T-helper 1 cell treated with Interleukin-12 subunit alpha and Interleukin-12 subunit beta and Interleukin-4 antibody, amounts not matched to agents 30 ng/mL and 1 ng/mL, for 36 hours (primary cell): Measurements from ENCODE around the gene FRAS1. TPM values are rescaled to one million over a fixed set of nuclear protein-coding genes. Genes with fewer than 3 reads are reported as not detected.
"Not testable (repeated sequence)": the region's sequence is repeated elsewhere in the genome, so short reads cannot be mapped to it uniquely, and the experiment has no call there.

Experiments
- intact Hi-C: fragments of 100-400 bp; cut with micrococcal nuclease; formaldehyde crosslinking; loops from one replicate; pipeline ENCODE4 v1.15.1; 2024
- total RNA-seq: library from RNA; stranded (reverse); gene quantifications from 2 replicates; pipeline ENCODE4 v1.2.3, GENCODE V29; 2022

Gene FRAS1
- total RNA-seq, 1 donor from 2014 or later, result not detected

- intact Hi-C loops, result no loop called here
Observed at GRCh38 chr4:78267790-78268189, 210.7 kb downstream of the FRAS1 start.

- intact Hi-C loops, result no loop called here
Observed at GRCh38 chr4:78268597-78268996, 211.5 kb downstream of the FRAS1 start.

- intact Hi-C loops, result not testable (repeated sequence)
Observed at GRCh38 chr4:78275450-78275849, 218.3 kb downstream of the FRAS1 start.

GRCh38 chr4:78286281-78286680 lies 229.2 kb downstream of the FRAS1 start:
- intact Hi-C loops, result no loop called here

- intact Hi-C loops, result no loop called here
Observed at GRCh38 chr4:78288327-78288726, 231.2 kb downstream of the FRAS1 start.

GRCh38 chr4:78291277-78291676 lies 234.2 kb downstream of the FRAS1 start:
- intact Hi-C loops, result no loop called here

- intact Hi-C loops, result no loop called here
Observed at GRCh38 chr4:78292341-78292740, 235.2 kb downstream of the FRAS1 start.

GRCh38 chr4:78292856-78293255 lies 235.7 kb downstream of the FRAS1 start:
- intact Hi-C loops, result no loop called here

GRCh38 chr4:78293348-78293747 lies 236.2 kb downstream of the FRAS1 start:
- intact Hi-C loops, result no loop called here

- intact Hi-C loops, result no loop called here
Observed at GRCh38 chr4:78293821-78294301, 236.7 kb downstream of the FRAS1 start.

- intact Hi-C loops, result no loop called here
Observed at GRCh38 chr4:78296261-78296660, 239.1 kb downstream of the FRAS1 start.

GRCh38 chr4:78297116-78297800 lies 240.1 kb downstream of the FRAS1 start:
- intact Hi-C loops, result no loop called here

- intact Hi-C loops, result no loop called here
Observed at GRCh38 chr4:78298618-78299017, 241.5 kb downstream of the FRAS1 start.

- intact Hi-C loops, result no loop called here
Observed at GRCh38 chr4:78299565-78299972, 242.4 kb downstream of the FRAS1 start.

GRCh38 chr4:78307263-78307662 lies 250.1 kb downstream of the FRAS1 start:
- intact Hi-C loops, result not testable (repeated sequence)

- intact Hi-C loops, result no loop called here
Observed at GRCh38 chr4:78308517-78308916, 251.4 kb downstream of the FRAS1 start.

GRCh38 chr4:78309352-78309751 lies 252.2 kb downstream of the FRAS1 start:
- intact Hi-C loops, result no loop called here

- intact Hi-C loops, result no loop called here
Observed at GRCh38 chr4:78310007-78310739, 253.1 kb downstream of the FRAS1 start.

GRCh38 chr4:78310740-78311115 lies 253.6 kb downstream of the FRAS1 start:
- intact Hi-C loops, result no loop called here

GRCh38 chr4:78311306-78311705 lies 254.2 kb downstream of the FRAS1 start:
- intact Hi-C loops, result no loop called here

- intact Hi-C loops, result no loop called here
Observed at GRCh38 chr4:78312989-78313753, 256.0 kb downstream of the FRAS1 start.

GRCh38 chr4:78313754-78314120 lies 256.6 kb downstream of the FRAS1 start:
- intact Hi-C loops, result no loop called here
